PC-9 (cell line): Measurements from ENCODE around the gene YY1. TPM values are rescaled to one million over a fixed set of nuclear protein-coding genes. Genes with fewer than 3 reads are reported as not detected.

ENCODE experiments used
- Bru-seq: library from RNA; stranded (reverse); fragments of 400-500 nt; gene quantifications from one replicate; lab custom pipeline; 2021; lab: Mats Ljungman, UMichigan
- BruChase-seq, 2 experiments: library from RNA; stranded (reverse); fragments of 400-500 nt; gene quantifications; one replicate each; lab custom pipeline; 2021; lab: Mats Ljungman, UMichigan
- BruUV-seq: library from RNA; stranded (reverse); fragments of 400-500 nt; replicated peaks from 2 replicates; lab custom pipeline; 2021; lab: Mats Ljungman, UMichigan
- CTCF ChIA-PET: fragments of 300-600 bp; sonication (Branson Sonifier 250); formaldehyde crosslinking; loops from one replicate; lab custom pipeline; 2022; ENCODE audit warnings: antibody characterized with exemption; lab: Charles Lee
- POLR2A ChIA-PET: fragments of 300-600 bp; sonication (Branson Sonifier 250); formaldehyde crosslinking; loops from one replicate; lab custom pipeline; 2022; ENCODE audit warnings: antibody characterized with exemption; ENCODE audit not compliant: unreplicated experiment; lab: Charles Lee
- DNase-seq, 2 experiments: peaks; one replicate each; pipeline versions ENCODE4 v3.0.0 to v3.0.0-alpha.2; 2015 to 2022; ENCODE audit warnings: mixed read lengths in 1 of 2
- H2AFZ ChIP-seq: fragments of 200-600 bp; sonication (generic); 2 replicates; pipeline ENCODE4 v1.8.1; 2017; ENCODE audit warnings: antibody characterized with exemption
- H3F3A ChIP-seq: fragments of 200-600 bp; sonication (generic); 2 replicates; pipeline ENCODE4 v1.8.1; 2017; ENCODE audit warnings: antibody characterized with exemption, mild to moderate bottlenecking, low read depth; ENCODE audit not compliant: insufficient read depth
- H3K27ac ChIP-seq: fragments of 200-600 bp; sonication (generic); 2 replicates; pipeline ENCODE4 v1.6.1; 2016; ENCODE audit warnings: mixed run types
- H3K27me3 ChIP-seq: fragments of 200-600 bp; sonication (generic); 2 replicates; pipeline ENCODE4 v1.6.1; 2016; ENCODE audit warnings: low read depth, mixed run types; ENCODE audit not compliant: insufficient read depth
- H3K36me3 ChIP-seq: fragments of 200-600 bp; sonication (generic); 2 replicates; pipeline ENCODE4 v1.6.1; 2016; ENCODE audit warnings: low read depth, mixed run types
- H3K4me1 ChIP-seq: fragments of 200-600 bp; sonication (generic); replicated peaks from 2 replicates; pipeline ENCODE4 v1.6.1; 2016; ENCODE audit warnings: mixed run types; ENCODE audit not compliant: insufficient read depth
- H3K4me2 ChIP-seq: fragments of 200-600 bp; sonication (generic); 2 replicates; pipeline ENCODE4 v1.6.1; 2017; ENCODE audit warnings: mixed run types
- H3K4me3 ChIP-seq: fragments of 200-600 bp; sonication (generic); 2 replicates; pipeline ENCODE4 v1.6.1; 2016; ENCODE audit warnings: mixed run types
- H3K79me2 ChIP-seq: fragments of 200-600 bp; sonication (generic); 2 replicates; pipeline ENCODE4 v1.6.1; 2017; ENCODE audit warnings: low read depth, mixed run types
- H3K9me2 ChIP-seq: fragments of 200-600 bp; sonication (generic); 2 replicates; pipeline ENCODE4 v1.8.1; 2017; ENCODE audit warnings: mild to moderate bottlenecking; ENCODE audit not compliant: insufficient read depth
- H3K9me3 ChIP-seq: fragments of 200-600 bp; sonication (generic); 2 replicates; pipeline ENCODE4 v1.8.1; 2016; ENCODE audit warnings: low read depth; ENCODE audit not compliant: insufficient read depth
- H4K20me1 ChIP-seq: fragments of 200-600 bp; sonication (generic); 2 replicates; pipeline ENCODE4 v1.8.1; 2017; ENCODE audit not compliant: insufficient read depth
- CTCF ChIP-seq: fragments of 200-600 bp; sonication (generic); conservative IDR thresholded peaks from 2 replicates; pipeline ENCODE4 v1.6.1; 2017; ENCODE audit warnings: mixed run types, antibody characterized with exemption, mild to moderate bottlenecking, moderate library complexity
- EZH2 ChIP-seq: fragments of 200-600 bp; sonication (generic); IDR thresholded peaks from 2 replicates; pipeline ENCODE4 v1.8.0; 2017; ENCODE audit warnings: antibody characterized with exemption, low read depth
- intact Hi-C: fragments of 100-400 bp; cut with micrococcal nuclease; formaldehyde crosslinking; loops from one replicate; pipeline ENCODE4 v1.10.0; 2022; ENCODE audit not compliant: unreplicated experiment
- long read RNA-seq: library from polyadenylated mRNA; stranded (forward); transcript quantifications from one replicate; pipeline ENCODE4 v2.0.0, GENCODE V29; 2022
- total RNA-seq: library from RNA; stranded (reverse); gene quantifications from 2 replicates; pipeline ENCODE4 v1.2.3, GENCODE V29; 2021

Gene YY1
- total RNA-seq, result 32.3 and 35.8 TPM in 2 replicates
- percentile 80 among the genes with signal in this experiment for Bru-seq, nascent RNA
- BruChase-seq, experiment 1, labeled RNA remaining after a 2-hour chase, result percentile 78 among the genes with signal in this experiment
- BruChase-seq, experiment 2, labeled RNA remaining after a 6-hour chase, result percentile 87 among the genes with signal in this experiment
- long read RNA-seq, full-length matches to known transcripts, result 30 of 36 reads
- long read RNA-seq, partial matches to known transcripts, result 0 of 36 reads
- long read RNA-seq, other reads (novel, unspliced or antisense), result 6 of 36 reads

DNA sequence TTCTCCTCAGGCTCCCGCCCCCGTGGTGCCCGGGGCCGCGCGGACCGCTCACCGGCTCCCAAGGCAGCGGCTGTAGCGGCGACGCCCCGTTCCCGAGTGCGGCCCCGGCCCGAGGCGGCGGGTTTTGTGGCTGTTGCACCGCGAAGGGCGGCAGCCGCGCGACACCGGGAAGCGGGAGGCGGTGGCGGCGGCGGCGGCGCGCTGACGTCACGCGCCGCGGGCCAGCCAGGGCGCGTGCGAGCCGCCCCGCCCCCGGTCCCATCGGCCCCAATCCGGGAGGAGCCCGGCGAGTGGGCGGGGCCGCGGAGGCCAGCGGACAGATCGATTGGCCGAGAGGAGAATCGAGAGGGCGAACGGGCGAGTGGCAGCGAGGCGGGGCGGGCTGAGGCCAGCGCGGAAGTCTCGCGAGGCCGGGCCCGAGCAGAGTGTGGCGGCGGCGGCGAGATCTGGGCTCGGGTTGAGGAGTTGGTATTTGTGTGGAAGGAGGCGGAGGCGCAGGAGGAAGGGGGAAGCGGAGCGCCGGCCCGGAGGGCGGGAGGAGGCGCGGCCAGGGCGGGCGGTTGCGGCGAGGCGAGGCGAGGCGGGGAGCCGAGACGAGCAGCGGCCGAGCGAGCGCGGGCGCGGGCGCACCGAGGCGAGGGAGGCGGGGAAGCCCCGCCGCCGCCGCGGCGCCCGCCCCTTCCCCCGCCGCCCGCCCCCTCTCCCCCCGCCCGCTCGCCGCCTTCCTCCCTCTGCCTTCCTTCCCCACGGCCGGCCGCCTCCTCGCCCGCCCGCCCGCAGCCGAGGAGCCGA lies at the start of gene YY1:
Gene YY1, plus strand, starts transcription at position 726 of the 792 bp plus-strand sequence. CDS start 101 bp downstream, outside the sequence.
- ChIA-PET POLR2A (interaction anchor here (0.5 kb wide), 1 partner anchor 25 kb away, joined by 6 read pairs; no protein-coding TSS in a partner anchor), CTCF (no interaction called here)
- Histone ChIP-seq H3K9me3 (no peaks in the 10 kb centered on the region), H3K4me1 (peaks cover 20% of the 10 kb centered on the region), H3K9me2 (no peaks in the 10 kb centered on the region), H3K27me3 (no peaks in the 10 kb centered on the region), H4K20me1 (peaks cover 43% of the 10 kb centered on the region), H2AFZ (peak within 1 kb of the TSS; percentile 43; the same call in 1 of the 2 replicates), H3K27ac (peak within 1 kb of the TSS; percentile 73), H3K79me2 (peaks cover 86% of the 10 kb centered on the region), H3K36me3 (no peaks in the 10 kb centered on the region), H3K4me3 (peak within 1 kb of the TSS; percentile 85), H3K4me2 (peak within 1 kb of the TSS; percentile 97), H3F3A (peaks cover 7% of the 10 kb centered on the region; the same call in 1 of the 2 replicates)
- intact Hi-C loops, result no loop called here
- no TSS peak for BruUV-seq
- TF ChIP-seq CTCF (no peak), EZH2 (no peak)
- DNase-seq, result peak; percentile 84 to 90

GRCh38 chr14:100190126-100190525 lies 48.8 kb upstream of the YY1 start:
- BruUV-seq, result no TSS peak
- peak in 1 of 2 experiments; percentile 63 for DNase-seq
- H3K36me3 ChIP-seq, result no peaks in the 10 kb centered on the region
- H3K9me3 ChIP-seq, result no peaks in the 10 kb centered on the region
- no peak overlapping the region for H2AFZ ChIP-seq
- 0 out of 2 replicates have a peak overlapping the region, but pooled peaks have one; percentile 6 for H3K4me2 ChIP-seq
- ChIA-PET CTCF (no interaction called here), POLR2A (no interaction called here)
- H3K4me3 ChIP-seq, result no peak overlapping the region
- TF ChIP-seq EZH2, result no peak
- TF ChIP-seq CTCF, result no peak
- no peaks in the 10 kb centered on the region for H3K27me3 ChIP-seq
- H3K79me2 ChIP-seq, result no peaks in the 10 kb centered on the region
- peaks cover 13% of the 10 kb centered on the region; the same call in 1 of the 2 replicates for H3K4me1 ChIP-seq
- no peaks in the 10 kb centered on the region for H4K20me1 ChIP-seq
- intact Hi-C loops, result no loop called here
- H3K27ac ChIP-seq, result peak overlapping the region; percentile 65
- no peaks in the 10 kb centered on the region for H3K9me2 ChIP-seq
- H3F3A ChIP-seq, result 0 out of 2 replicates have a peak, but pooled peaks cover 9% of the 10 kb centered on the region

DNA sequence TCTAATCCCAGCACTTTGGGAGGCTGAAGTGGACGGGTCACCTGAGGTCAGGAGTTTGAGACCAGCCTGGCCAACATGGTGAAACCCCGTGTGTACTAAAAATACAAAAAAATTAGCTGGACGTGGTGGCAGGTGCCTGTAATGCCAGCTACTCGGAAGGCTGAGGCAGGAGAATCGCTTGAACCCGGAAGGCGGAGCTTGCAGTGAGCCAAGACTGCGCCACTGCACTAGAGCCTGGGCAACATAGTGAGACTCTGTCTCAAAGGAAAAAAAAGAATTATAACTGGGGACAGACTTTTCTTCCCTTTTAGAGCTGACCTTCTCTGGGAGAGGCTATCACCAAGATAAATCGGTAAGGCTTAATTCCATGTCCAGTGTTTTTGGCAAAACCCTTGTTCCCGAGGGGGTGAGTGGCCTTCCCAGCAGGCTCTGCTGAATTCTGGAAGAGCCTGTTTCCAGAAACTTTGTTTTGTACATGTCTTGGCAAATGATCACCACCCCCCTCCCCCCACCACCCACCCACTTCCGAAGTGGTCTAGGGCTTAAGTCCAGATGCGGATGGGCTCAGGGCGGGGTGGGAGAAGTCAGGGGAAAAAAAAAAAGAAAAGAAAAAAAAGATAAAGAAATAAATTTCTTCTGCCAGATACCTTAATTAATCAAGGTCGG lies 47.2 kb upstream of the YY1 start:
- BruUV-seq, result no TSS peak
- Histone ChIP-seq H3K4me2 (no peak overlapping the region), H3K9me2 (no peaks in the 10 kb centered on the region), H3K27me3 (no peaks in the 10 kb centered on the region), H4K20me1 (no peaks in the 10 kb centered on the region), H3K79me2 (no peaks in the 10 kb centered on the region), H2AFZ (no peak overlapping the region), H3K36me3 (no peaks in the 10 kb centered on the region), H3F3A (0 out of 2 replicates have a peak, but pooled peaks cover 9% of the 10 kb centered on the region), H3K27ac (no peak overlapping the region), H3K9me3 (no peaks in the 10 kb centered on the region), H3K4me3 (no peak overlapping the region), H3K4me1 (peaks cover 13% of the 10 kb centered on the region; the same call in 1 of the 2 replicates)
- intact Hi-C loops, result loop anchor here (1.0 to 2.0 kb wide), 3 partner anchors 119 to 209 kb away; partner anchors contain the start of gene WDR25
- CTCF ChIA-PET, result interaction anchor here (0.6 kb wide), 1 partner anchor 41 kb away, joined by 3 read pairs; no protein-coding TSS in a partner anchor
- TF ChIP-seq EZH2 (no peak), CTCF (no peak)
- POLR2A ChIA-PET, result no interaction called here
- no peak for DNase-seq
